ENCODE data around the gene BCAT1.

Gene BCAT1

DNA sequence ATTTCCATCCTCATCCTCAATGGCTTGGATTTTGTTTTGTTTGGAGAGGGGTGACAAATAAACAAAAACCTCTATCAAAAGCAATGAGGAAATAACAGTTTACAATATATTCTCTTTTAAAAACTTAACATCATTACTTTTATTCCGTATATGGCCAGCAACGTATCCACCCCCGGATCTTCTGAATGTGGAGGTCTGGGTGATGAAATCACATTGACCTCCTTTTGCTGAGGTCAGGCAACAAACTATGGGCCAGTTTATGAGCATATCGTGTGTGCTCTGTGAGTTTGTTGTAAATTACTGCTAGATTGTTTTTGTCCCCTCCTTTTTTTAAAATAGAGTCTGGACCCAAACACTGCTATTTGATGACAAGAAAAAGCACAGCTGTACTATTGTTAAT lies 178.1 kb downstream of the BCAT1 start:
- DNase-seq (ENCODE audit: low spot score): no peak

DNA sequence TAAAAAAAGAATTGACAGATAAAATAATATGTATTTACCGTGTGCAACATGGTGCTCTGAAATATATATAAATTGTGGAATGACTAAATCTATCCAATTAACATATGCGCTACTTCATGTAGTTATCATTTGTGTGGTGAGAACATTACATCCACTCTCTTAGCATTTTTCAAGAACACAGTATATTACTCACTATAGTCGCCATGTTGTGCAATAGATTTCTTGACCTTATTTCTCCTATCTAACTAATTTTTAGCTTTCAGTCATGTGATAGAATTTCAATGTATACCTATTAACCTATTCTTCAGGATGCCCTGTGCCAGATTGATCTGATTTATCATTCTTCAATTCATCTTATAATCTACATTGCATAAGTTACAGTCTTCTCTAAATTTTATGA lies 178.6 kb downstream of the BCAT1 start:
- no peak for DNase-seq (ENCODE audit: low spot score)

DNA sequence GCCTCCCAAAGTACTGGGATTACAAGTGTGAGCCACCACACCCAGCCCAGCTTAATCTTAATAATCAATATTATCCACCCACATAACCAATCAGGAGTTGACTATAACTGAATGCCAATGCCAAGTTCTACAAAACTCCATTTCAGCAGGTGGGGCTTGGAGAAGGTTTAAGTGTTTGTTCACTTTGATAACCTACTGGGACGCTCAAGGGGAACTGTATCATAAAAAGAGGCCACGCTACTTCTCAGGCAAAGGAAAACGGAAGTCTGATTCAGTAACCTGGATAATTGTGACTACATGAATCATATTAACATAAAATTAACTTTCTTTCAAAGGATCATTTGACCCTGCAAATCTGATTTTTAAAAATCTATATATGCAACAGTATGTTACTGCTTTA lies 179.2 kb downstream of the BCAT1 start:
- DNase-seq (ENCODE audit: low spot score): no peak

DNA sequence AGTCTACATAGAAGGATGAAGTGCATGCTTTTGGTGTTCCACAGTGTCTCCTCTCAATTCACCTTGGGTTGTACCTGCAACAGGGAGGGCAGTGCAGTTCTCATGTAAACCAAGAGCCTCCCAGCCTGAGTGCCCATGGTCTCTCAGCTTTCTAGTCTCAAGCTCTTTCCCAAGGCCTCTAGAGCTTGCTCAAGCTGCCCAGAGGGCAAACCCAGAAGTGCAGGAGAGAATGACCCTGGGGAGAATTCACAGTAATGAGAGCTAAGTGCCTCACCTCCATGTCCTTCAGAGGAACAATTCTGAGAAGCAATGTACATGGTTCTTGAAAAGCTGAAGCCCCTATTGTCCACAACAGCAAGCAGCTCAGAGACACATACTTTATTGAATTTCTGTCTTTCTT lies 180.5 kb downstream of the BCAT1 start:
- no peak for DNase-seq (ENCODE audit: low spot score)

DNA sequence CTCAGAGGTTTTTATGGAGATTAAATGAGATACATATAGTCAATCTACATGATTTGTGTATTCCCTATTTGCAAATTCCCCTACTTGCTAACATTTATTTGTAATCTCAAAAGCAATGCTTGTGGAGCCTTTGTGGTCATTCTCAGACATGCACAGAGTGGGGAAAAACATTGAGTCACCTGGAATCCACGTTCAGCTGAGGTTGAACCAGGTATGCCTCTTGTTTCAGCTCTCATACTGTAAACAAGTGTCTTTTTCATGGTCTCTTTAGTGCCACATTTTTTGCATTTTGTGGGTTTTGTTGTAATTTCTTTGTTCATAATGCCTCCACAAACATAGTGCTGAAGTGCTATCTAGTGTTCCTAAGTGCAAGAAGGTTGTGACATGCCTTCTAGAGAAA lies 181.9 kb downstream of the BCAT1 start:
- no peak for DNase-seq (ENCODE audit: low spot score)

DNA sequence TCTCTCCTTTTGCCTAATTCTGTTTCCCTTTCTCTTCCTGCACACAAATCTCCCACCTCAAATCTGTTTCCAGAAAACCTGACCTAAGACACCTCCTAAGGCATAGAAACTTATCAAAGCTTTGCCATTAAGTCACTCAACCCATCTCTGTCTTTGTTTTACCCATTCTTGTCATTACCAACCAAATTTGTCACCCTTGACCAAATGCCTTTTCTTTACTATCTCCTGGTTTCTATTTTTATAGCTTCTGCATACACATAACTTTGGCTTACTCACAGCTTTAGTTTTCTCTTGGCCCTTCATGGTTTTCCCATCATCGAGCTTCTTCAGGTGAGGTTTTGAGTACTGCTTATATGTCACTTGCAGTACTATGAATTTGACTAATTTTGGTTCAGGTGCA lies 184.2 kb downstream of the BCAT1 start:
- DNase-seq (ENCODE audit: low spot score): no peak

DNA sequence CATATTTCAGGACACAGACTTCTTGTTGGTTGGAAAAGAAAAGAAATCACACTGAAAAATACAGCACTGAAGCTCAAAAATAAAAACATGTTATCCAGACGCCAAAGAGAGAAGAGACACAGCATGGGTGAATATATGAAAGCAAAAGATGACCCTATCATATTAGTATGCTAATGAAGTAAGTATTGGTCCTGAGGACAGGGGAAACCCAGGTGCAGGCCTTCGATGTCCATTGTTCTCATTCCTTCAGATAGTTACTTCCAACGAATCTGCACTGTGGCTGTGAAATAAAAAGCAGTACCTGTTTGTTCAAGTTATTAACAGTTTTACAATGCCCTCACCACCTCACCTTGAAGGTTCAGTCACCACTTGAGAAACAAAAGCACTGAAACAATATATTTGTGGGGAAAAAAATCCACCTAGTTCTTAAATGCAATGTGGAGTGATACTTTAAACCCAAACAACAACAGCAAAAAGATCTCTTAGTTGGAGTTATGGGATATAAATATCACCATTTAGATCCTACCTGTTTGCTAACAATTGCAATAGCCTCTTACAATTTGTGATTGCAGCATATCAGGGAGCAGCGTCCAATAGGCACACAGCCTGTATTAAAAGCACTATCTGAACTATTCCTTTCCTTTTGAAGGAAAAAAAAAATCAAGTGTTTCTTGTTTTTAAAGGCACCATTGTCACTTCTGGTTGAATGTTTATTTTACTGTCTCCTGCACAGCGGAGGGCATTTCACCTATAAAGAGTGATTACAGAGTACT lies 188.1 kb downstream of the BCAT1 start:
- DNase-seq (ENCODE audit: low spot score): no peak

DNA sequence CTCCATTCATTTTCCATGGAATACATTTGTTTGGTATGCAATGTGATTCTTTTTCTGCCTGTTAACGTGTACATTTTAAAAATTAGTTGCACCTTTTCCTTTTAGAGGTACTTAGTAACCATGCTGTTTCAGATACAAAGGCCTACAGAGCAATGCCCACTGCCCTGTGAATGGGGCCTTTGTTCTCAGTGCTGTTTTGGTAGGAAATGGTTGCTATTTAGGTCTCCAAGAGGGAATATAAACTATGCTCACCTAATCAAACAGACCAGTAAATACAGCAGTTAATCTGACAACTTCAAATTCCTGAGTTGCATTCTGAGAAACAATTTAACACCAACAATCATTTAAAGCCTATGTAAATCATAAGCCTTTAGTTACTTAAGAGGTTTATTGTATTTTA lies 188.7 kb downstream of the BCAT1 start:
- DNase-seq (ENCODE audit: low spot score): no peak

Data from SK-N-DZ (cell line).